ENCODE data around the gene BRD1.

GRCh38 chr22:49738566-49738965, 89.1 kb downstream of the BRD1 start:
- no peak for TF ChIP-seq POLR2A (IDR thresholded peaks at IDR 0.05; ENCODE audit: low read depth, low read length)
- TF ChIP-seq POLR2AphosphoS5 (IDR thresholded peaks at IDR 0.05; ENCODE audit: low read depth, low read length), result no peak

All from GM12892 (cell line).